HG03575 (cell line): ENCODE data around the gene ZFP91.
A peak's percentile ranks its signal among the peaks of the same experiment; 100 is the strongest.

Experiments used
- ATAC-seq: cut with Tn5 transposase; IDR thresholded peaks from one replicate; pipeline ENCODE4 v1.9.1; 2021; ENCODE audit not compliant: unreplicated experiment, insufficient number of reproducible peaks, low FRiP score; ENCODE audit errors: extremely low read depth

ZFP91 gene

GRCh38 chr11:58579192-58580129, 598 bp downstream of the ZFP91 start:
- peak; percentile 17 for ATAC-seq

GRCh38 chr11:58580311-58580710, 1.4 kb downstream of the ZFP91 start:
- no peak for ATAC-seq

- ATAC-seq = no peak
Observed at GRCh38 chr11:58582437-58582836, 3.6 kb downstream of the ZFP91 start.

- ATAC-seq = no peak
Observed at GRCh38 chr11:58586998-58587397, 8.1 kb downstream of the ZFP91 start.

DNA sequence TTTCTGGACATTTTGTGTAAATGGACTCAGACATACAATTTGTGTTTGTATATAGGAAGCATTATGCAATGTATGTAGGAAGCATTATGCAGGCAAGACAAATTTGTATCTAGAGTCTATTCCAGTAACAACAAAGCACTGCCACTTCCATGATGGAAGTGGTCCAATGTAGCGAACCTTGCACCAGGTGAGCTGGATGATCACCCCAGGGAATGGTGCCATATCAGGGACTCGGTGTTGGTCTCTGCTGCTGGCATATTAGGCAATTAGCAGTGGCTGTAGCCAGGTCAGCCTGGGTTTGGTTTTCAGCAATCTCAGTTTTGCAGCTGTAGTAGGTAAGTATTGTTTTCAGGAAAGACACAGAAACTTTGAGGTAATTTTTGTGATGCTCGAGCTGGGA, 12.8 kb downstream of the ZFP91 start:
- ATAC-seq = no peak

GRCh38 chr11:58592760-58593472, 14.1 kb downstream of the ZFP91 start:
- ATAC-seq = no peak

DNA sequence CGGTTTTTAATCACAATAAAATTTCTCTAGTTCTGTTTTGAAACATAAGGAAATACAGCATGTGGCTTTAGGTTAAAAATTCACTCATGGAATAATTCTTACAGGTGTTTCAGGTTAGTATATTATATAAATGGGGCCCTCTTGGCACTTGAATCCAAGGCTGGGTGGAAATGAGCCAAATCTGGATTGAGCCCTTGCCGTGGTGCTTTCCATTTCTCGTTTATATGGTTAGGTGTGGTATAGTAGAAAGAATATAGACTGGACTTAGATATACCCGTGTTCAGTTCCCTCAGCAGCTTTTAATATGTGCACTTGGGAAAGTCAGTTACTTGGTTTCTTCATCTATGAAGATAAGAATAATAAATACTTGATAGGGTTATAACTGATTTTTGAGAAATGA, 16.0 kb downstream of the ZFP91 start:
- ATAC-seq = no peak

DNA sequence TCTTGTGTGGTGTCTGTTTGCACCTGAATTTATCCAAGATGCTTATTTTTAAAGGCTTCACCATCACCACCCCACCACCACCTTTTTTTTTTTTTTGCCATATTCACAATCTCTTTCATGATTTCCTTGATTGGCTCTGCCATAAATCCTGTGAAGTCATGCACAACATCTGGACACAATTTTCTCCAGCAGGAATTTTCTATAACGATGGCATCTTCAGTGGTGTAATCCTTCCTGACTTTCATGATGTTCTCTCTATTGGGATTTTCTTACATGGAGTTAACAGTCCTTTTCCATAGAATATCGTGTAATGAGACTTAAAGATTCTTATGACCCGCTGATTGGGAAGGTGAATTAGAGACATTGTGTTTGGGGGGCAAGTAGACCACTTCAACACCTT, 17.8 kb downstream of the ZFP91 start:
- ATAC-seq = no peak

DNA sequence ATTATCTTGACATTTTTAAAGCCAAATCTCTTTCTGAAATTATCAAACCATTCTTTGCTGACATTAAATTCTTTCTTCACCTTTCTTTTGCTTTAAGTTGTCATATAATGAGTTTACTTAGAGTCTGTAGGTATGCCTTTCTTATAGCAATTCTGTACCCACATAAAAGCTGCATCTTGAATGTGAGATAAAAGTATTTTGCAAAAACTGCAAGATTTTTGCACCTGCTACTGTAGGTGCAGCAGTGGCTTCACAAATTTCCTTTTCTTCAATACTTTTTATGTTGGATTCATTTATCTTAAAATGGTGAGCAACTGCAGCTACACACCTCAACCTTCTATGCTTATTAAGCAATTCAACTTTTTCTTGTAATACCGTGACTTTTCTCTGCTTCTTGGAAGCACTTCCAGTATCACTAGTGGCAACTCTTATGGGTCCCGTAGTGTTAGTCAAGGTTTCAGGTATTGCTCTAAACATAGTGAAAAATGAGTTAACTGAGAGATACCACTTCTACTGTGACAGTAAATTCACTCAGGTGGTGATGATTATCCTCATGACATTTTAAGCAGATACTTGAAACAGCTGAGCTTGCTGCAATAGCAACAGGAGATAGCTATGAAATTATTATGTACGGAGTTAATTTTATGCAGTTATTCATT, 18.8 kb downstream of the ZFP91 start:
- ATAC-seq = no peak

- no peak for ATAC-seq
Observed at GRCh38 chr11:58600510-58600909, 21.6 kb downstream of the ZFP91 start.

DNA sequence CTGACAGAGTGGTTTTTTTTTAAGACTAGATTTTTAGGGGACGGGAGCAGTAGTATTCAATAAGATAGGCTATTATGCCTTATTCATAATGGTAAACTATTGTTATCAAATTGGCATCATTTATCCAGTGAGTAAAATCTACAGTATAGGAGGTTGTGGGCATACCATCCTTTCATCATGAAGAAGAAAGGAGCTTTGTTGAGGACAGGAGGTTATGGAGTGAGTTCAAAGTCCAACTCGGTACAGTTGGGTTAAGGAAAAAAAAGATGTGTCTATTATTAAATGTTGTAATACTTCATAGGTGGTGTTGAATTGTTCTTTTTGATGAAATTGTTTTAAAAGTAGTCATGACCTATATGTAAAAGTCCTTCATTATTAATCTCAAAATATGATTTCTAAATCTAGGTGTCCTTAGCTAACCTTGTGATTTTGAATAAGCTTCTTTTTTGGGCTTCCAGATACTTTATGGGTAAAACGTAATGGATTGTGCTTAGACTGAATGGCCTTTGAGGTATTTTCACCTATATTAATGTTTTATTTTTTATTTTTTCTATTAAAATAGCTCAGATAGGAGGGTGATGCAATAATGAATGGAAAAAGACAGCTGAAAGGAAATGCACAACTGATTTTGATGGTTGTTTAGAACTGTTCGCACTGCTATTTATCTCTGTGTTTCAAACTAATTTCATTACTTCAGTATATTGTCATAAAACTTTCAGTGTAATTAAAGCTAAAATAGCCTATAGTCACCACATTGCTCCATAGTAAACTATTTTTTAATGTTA, 28.3 kb downstream of the ZFP91 start:
- no peak for ATAC-seq

DNA sequence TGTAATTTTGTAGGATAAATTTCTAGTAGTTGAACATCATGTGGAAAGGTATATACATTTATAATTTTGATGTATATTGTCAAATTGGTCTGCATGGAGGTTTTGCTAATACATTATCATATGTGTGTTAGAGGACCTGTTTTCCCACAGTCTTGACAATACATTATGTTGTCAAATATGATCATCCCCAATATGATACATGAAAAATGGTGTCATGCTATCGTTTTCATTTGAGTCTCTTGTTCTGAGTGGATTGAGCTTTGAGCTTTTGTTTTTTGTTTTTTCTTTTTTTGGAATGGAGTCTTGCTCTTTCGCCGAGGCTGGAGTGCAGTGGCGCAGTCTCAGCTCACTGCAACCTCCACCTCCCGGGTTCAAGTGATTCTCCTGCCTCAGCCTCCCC, 29.5 kb downstream of the ZFP91 start:
- ATAC-seq = no peak

DNA sequence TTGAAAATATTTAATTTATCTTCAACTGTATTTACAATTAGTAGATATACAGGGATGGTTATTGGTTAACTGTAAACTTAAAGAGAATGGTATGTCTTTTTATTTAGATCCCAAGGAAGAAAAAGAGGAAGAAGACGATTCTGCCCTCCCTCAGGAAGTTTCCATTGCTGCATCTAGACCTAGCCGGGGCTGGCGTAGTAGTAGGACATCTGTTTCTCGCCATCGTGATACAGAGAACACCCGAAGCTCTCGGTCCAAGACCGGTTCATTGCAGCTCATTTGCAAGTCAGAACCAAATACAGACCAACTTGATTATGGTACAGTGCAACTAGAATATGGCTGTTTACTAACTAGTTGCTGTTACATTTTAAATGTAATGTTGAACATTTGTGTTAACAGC, 30.9 kb downstream of the ZFP91 start:
- no peak for ATAC-seq

DNA sequence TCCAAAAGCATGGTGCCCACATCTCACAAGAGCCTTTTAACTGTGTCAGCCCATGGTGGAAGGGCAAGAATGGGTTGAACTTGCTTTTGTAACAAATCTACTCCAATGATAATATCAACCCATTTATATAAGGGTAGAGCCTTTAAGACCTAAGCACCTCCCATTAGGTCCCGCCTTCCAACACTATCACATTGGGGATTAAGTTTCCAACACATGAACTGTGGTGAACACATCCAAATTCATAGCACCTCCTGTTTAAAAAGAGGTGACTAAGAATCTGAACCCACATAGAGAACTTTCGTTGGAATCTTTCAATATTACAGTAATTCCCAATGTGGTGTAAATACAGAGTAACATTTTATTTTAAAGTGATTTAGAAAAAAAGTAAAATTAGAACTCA, 34.4 kb downstream of the ZFP91 start:
- ATAC-seq = no peak

- no peak for ATAC-seq
Observed at GRCh38 chr11:58615559-58615958, 36.7 kb downstream of the ZFP91 start.

- no peak for ATAC-seq
Observed at GRCh38 chr11:58616594-58616993, 37.7 kb downstream of the ZFP91 start.

- no peak for ATAC-seq
Observed at GRCh38 chr11:58617976-58618557, 39.2 kb downstream of the ZFP91 start.

DNA sequence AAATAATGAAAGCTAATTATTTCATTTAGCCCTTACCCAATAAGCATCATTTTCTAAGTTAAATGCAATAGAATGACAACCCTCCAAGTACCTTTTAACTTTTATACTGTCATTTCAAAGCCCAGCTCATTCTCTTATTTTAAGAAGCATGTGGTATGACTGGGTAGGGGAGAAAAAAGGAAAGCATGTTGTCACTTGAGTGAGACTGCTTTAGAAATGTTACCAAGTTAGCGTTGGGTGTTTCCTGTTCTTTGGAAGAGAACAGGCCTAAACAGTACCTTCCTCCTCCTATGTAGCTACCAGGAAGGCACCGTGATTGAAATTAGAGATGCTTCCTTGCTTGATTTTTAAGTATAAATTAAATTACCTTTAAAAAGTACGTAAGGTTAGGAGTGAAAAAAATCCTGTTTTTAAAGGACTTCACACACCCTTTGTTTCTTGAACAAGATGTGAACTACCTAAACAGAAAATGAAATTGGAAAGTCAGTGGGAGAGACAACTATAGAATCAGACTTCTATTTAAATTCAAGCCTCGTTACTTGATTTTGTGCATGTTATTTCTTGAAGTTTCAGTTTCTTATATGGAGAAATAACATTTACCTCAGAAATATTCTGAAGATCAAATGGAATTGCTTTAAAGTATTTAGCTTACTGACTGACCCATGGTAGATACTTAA, 42.9 kb downstream of the ZFP91 start:
- ATAC-seq = no peak
